Left ventricle myocardium superior (tissue), 1 donor: ENCODE data around the gene TRMT2B. TPM values are rescaled to one million over a fixed set of nuclear protein-coding genes. Genes with fewer than 3 reads are reported as not detected.
"Not testable (repeated sequence)": the region's sequence is repeated elsewhere in the genome, so short reads cannot be mapped to it uniquely, and the experiment has no call there.

ENCODE experiments used
- ATAC-seq: fragments of 200-7000 bp; cut with Tn5 transposase; one replicate; pipeline ENCODE4 v1.9.1; 2020; ENCODE audit warnings: mild to moderate bottlenecking, moderate library complexity
- DNase-seq: peaks from one replicate; pipeline ENCODE4 v3.0.0-alpha.2; 2020
- intact Hi-C: fragments of 100-400 bp; cut with micrococcal nuclease; formaldehyde crosslinking; loops from one replicate; pipeline ENCODE4 v1.11.0; 2022
- total RNA-seq: library from RNA; stranded (reverse); fragmentation: NEBNext Ultra II Directional; extraction: Animal tissue kit (Norgen Biotek cat#: 25700); gene quantifications from one replicate; pipeline ENCODE4 v1.2.1, GENCODE V29; 2021
- donor health status: DM: no; HTN: yes; CAD: no; lungs with severe emphysema.

Gene TRMT2B
- total RNA-seq, 1 donor from 2014 or later: 19.2 TPM

DNA sequence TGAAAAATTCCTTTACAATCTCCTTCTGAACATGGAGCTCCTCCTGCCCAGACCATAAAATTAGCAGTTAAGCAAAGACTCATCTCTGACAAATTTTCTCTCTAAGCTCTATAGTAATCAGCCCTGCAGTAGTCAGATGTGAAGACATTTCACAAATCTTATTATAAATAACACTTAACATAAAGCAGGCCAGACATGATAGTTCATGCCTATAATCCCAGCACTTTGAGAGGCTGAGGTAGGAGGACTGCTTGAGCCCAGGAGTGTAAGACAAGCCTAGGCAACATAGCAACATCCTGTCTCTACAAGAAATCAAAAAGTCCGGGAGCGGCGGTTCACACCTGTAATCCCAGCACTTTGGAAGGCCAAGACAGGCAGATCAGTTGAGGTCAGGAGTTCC lies 29.9 kb downstream of the TRMT2B start:
- DNase-seq (no peak), ATAC-seq (no peak)
- intact Hi-C loops: no loop called here

GRCh38 chrX:101012031-101012430 lies 39.9 kb downstream of the TRMT2B start:
- intact Hi-C loops, DNase-seq, ATAC-seq: not testable (repeated sequence)

- intact Hi-C loops: no loop called here
Measured at GRCh38 chrX:101009090-101009489, 42.8 kb downstream of the TRMT2B start.

GRCh38 chrX:100999451-100999850 lies 52.5 kb downstream of the TRMT2B start:
- no peak for ATAC-seq
- no peak for DNase-seq
- intact Hi-C loops: no loop called here

More at GRCh38 chrX:101009090-101009489, 42.8 kb downstream of the TRMT2B start:
- ATAC-seq: no peak
- DNase-seq: no peak

- intact Hi-C loops: no loop called here
- DNase-seq (no peak), ATAC-seq (no peak)
Measured at GRCh38 chrX:100995469-100995868, 56.4 kb downstream of the TRMT2B start.

- peak; percentile 67 for ATAC-seq
- DNase-seq: no peak
- intact Hi-C loops: no loop called here
Measured at GRCh38 chrX:100994352-100995281, 57.3 kb downstream of the TRMT2B start.

DNA sequence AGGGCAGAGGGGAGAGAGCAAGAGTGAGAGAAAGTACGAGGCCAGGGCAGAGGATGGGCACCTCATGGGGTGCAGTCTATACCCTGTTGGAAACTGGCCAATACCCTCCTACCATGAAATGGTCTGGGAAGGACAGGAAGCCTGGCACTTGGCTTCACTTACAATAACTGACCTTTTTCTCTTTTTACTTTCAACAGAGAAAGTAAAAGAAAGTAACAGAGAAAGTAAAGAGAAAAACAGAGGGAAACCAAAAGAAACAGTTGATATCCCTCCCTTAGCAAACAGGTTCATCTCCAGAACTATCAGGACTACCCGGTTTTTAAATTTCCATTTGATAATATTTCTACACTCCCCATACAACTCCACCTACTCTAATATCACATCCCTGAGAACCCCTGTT lies 61.8 kb downstream of the TRMT2B start:
- no peak for DNase-seq
- intact Hi-C loops: no loop called here
- ATAC-seq: no peak

GRCh38 chrX:100984818-100985217 lies 67.1 kb downstream of the TRMT2B start:
- intact Hi-C loops: no loop called here

GRCh38 chrX:100981498-100981845 lies 70.4 kb downstream of the TRMT2B start:
- DNase-seq, intact Hi-C loops, ATAC-seq: not testable (repeated sequence)

More at GRCh38 chrX:100984818-100985217, 67.1 kb downstream of the TRMT2B start:
- ATAC-seq: no peak
- no peak for DNase-seq

DNA sequence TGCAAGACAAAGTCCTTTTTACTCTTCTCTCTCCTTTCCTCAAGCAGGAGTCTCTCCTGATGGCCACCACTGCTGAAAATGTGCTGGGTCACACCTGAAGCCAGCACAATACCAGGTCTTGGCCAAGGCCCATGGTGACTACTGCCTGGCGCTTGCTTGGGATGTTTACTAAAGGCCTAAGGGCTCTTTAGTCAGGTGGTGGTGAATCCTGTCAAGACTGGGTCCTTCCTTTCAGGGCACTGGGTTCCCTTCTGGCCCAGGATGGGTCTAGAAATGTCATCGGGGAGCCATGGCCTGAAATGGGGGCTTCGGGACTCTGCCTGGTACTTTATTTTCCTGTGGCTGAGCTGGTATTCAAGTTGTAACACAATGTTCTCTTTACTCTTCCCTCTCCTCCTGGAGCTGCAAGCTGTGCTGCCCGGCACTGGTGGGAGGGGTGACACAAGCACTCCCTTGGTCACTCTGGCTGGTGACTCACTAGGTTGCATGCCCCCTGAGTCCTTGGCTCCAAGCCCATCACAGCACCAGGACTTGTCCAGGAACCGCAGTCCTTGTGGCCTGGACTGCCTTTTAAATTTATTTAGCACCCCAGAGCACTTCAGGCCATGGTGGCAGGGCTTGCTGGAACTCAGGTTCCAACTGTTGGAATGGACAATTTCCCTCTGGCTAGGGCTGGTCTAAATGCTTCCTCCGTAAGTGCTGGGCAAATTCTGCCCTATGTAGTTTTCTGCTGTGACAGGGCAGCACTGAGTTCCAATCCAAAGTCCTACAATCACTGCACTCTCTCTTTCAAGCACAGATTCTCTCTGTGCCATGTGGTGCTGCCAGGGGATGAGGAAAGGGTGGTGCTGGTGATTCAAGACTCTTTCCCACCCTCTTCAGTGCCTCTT lies 71.1 kb downstream of the TRMT2B start:
- intact Hi-C loops: no loop called here
- DNase-seq (no peak), ATAC-seq (no peak)

GRCh38 chrX:100979881-100980607 lies 71.9 kb downstream of the TRMT2B start:
- DNase-seq (no peak), ATAC-seq (no peak)
- intact Hi-C loops: no loop called here

DNA sequence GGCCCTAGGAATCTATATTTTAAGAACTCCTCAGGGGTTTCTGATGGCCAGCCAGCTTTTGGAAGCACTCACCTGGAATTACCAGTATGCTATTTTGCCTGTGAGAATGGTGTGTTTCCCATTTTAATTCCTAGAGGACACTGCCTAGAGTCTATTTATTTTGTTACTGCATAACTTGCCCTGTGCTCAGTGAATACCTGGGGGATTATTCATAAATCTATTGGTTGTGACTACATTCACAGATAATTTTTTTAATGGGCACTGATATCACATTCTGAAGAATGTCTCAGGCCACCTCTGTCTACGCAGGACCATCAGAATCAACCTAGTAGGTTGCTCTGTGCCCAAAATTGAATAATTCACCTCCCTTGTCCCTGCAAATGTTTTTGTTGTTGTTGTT lies 75.7 kb downstream of the TRMT2B start:
- DNase-seq: no peak
- no peak for ATAC-seq
- intact Hi-C loops: no loop called here

DNA sequence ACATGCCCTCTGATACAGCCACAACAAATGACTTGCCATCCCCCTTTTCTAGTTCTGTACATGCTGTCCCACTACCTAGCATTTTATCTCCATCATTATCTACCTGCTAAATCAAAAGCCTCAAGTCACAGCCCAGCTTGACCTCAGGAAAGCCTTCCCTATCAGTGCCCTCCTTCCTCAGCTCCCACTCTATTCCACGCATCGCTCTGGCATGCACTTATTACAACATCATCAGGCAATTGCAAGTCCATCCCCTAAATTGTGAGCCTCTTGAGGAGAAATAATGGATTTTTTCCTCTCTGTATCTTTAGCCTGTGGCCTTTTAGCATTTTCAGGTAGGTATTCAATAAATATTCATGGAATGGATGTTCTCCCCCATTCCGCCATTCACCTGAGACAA lies 76.7 kb downstream of the TRMT2B start:
- ATAC-seq: no peak

DNA sequence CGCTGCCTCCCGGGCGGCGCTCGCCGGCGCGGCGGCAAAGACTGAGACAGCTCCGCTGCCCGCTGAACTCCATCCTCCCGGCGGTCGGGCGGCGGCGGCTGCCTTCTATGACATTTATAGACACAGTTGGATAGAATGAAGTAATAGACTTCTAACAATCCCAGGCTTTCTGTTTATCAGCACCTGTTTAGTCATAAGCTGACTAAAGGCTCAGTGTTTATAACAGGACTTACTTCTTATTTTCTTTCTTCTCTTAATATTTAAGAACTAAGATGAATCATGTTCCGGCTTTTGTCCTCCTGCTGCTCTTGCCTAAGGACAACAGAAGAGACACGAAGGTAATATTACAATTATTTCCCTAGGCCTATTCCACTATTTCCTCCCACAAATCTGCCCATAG lies 78.5 kb downstream of the TRMT2B start:
- intact Hi-C loops: no loop called here
- ATAC-seq (no peak), DNase-seq (no peak)

More for the DNA sequence above, 76.7 kb downstream of the TRMT2B start:
- DNase-seq: no peak
- intact Hi-C loops: no loop called here

DNA sequence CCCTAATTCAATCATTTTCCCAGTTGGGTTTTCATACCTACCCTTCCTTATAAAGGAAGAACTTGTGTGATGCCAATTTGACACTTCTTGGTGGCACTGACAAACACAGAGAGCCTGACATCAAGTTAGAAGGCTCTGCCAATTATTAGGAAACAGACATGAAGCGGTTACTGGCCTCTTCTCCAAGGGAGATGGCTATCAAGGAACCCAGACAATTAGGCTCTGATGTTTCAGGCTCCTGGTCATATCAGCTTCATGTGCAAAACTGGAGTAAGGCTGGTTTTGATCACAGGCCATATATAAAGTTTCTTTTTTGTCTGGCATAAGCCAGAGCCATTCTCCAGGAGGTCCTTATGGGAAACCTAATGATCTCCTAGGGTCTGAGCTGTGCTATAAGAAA lies 82.0 kb downstream of the TRMT2B start:
- intact Hi-C loops: no loop called here
- DNase-seq (no peak), ATAC-seq (no peak)

DNA sequence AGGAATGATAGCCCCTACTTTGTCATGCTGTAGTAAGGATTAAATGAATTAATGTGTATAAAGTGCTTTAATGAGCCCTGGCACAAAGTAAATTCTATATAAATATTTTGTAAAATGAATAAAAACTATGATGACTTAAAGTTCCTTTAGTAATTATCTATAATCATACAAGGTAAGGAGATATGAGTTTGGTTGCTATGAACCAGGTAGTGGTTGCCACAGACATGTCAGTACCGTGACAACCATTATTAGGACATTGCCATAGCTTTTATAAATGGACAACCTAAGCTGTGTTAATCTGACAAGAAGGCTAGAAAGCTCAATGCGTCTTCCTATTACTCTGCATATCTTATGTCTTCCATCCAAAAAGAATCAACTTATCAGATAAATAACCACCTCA lies 82.5 kb downstream of the TRMT2B start, which contains the start of gene ARL13A:
Gene ARL13A (plus strand): TSS at position 301 of the 400 bp plus-strand sequence. CDS start 3,982 bp downstream, outside the sequence.
- DNase-seq (no peak), ATAC-seq (no peak)
- intact Hi-C loops: no loop called here

DNA sequence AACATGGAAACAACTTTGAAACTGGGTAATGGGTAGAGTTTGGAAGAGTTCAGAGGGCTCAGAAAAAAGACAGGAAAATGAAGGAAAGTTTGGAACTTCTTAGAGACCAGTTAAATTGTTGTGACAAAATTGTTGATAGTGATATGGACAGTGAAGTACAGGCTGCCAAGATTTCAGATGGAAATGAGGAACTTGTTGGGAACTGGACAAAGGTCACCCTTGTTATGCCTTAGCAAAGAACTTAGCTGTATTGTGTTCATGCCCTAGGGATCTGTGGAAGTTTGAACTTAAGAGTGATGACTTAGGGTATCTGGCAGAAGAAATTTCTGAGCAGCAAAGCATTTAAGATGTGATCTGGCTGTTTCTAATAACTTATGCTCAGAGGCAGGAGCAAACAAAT lies 87.5 kb downstream of the TRMT2B start:
- intact Hi-C loops: no loop called here
- ATAC-seq: no peak
- DNase-seq: no peak

DNA sequence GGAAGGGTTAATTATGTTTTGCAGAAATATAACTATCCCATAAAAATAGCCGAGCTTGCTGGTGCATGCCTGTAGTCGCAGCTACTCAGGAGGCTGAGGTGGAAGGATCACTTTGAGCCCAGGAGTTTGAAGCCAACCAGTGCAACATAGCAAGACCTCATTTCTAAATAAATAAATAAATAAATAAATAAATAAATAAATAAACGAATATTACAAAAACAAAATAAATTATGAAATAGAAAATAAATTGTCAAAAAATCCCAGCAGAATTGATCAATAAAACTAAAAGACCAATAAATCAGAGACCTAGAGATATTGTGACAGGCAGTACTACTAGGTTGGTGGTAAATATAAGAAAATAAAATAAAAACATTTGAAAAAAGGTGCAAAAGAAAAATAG lies 89.1 kb downstream of the TRMT2B start:
- DNase-seq: no peak
- intact Hi-C loops: no loop called here
- ATAC-seq: no peak
